PC-3 (cell line): ENCODE results near the gene ZNF862.
"Not testable (repeated sequence)": the region's sequence is repeated elsewhere in the genome, so short reads cannot be mapped to it uniquely, and the experiment has no call there.

Experiments
- EZH2 ChIP-seq: fragments of 300-600 bp; sonication (generic); IDR thresholded peaks from one replicate; pipeline ENCODE4 v1.6.1; 2017; ENCODE audit warnings: antibody characterized with exemption, mild to moderate bottlenecking, low read length; ENCODE audit not compliant: unreplicated experiment
- TF ChIP-seq, protein P1 (sequence below): fragments of 300-600 bp; sonication (generic); conservative IDR thresholded peaks from 2 replicates; pipeline ENCODE4 v1.5.1; 2017; ENCODE audit warnings: antibody characterized with exemption, low read depth, mild to moderate bottlenecking, low read length

DNA sequence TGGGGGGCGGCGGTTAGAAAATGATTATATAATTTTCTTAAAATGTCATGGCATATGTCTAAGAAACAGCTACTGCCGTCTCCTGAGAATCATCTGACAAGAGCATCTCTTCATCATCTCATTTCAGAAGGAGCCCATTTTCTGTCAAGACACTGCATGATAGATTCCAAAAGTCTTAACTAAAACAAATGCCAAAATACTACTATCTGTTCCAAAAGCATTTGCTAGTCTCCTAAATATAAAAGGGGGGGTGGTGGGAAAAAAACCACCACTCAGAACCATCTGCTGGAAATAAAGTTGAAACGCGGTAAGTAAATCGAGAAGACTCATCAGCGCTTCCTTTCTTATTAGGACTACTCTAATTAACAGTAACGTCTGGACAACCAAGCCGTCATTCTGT, 72.0 kb downstream of the ZNF862 start:
- TF ChIP-seq, protein P1, sequence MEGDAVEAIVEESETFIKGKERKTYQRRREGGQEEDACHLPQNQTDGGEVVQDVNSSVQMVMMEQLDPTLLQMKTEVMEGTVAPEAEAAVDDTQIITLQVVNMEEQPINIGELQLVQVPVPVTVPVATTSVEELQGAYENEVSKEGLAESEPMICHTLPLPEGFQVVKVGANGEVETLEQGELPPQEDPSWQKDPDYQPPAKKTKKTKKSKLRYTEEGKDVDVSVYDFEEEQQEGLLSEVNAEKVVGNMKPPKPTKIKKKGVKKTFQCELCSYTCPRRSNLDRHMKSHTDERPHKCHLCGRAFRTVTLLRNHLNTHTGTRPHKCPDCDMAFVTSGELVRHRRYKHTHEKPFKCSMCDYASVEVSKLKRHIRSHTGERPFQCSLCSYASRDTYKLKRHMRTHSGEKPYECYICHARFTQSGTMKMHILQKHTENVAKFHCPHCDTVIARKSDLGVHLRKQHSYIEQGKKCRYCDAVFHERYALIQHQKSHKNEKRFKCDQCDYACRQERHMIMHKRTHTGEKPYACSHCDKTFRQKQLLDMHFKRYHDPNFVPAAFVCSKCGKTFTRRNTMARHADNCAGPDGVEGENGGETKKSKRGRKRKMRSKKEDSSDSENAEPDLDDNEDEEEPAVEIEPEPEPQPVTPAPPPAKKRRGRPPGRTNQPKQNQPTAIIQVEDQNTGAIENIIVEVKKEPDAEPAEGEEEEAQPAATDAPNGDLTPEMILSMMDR = not testable (repeated sequence)
- not testable (repeated sequence) for TF ChIP-seq EZH2
